IPS-NIHi11 (cell line): ENCODE measurements around the gene CELA2B.
"Not testable (repeated sequence)": the region's sequence is repeated elsewhere in the genome, so short reads cannot be mapped to it uniquely, and the experiment has no call there.

Source experiments
- DNase-seq: peaks from one replicate; pipeline ENCODE4 v3.0.0; 2012; ENCODE audit warnings: mixed read lengths, low spot score

CELA2B gene

GRCh38 chr1:15469361-15469760 lies 6.5 kb upstream of the CELA2B start:
- DNase-seq = no peak

GRCh38 chr1:15469821-15470448 lies 6.0 kb upstream of the CELA2B start:
- DNase-seq = not testable (repeated sequence)

- not testable (repeated sequence) for DNase-seq
Observed at GRCh38 chr1:15471067-15471466, 4.8 kb upstream of the CELA2B start.

- not testable (repeated sequence) for DNase-seq
Observed at GRCh38 chr1:15471723-15472122, 4.2 kb upstream of the CELA2B start.

- DNase-seq = peak; percentile 36
Observed at GRCh38 chr1:15472587-15472986, 3.3 kb upstream of the CELA2B start.

GRCh38 chr1:15476927-15477326 lies 1.0 kb downstream of the CELA2B start:
- peak; percentile 34 for DNase-seq

- no peak for DNase-seq
Observed at GRCh38 chr1:15477646-15478212, 1.8 kb downstream of the CELA2B start.

- no peak for DNase-seq
Observed at GRCh38 chr1:15479654-15480347, 3.9 kb downstream of the CELA2B start.

- not testable (repeated sequence) for DNase-seq
Observed at GRCh38 chr1:15482455-15482854, 6.6 kb downstream of the CELA2B start.

GRCh38 chr1:15482983-15483543 lies 7.2 kb downstream of the CELA2B start:
- not testable (repeated sequence) for DNase-seq

- DNase-seq = no peak
Observed at GRCh38 chr1:15483971-15484370, 8.1 kb downstream of the CELA2B start.

- not testable (repeated sequence) for DNase-seq
Observed at GRCh38 chr1:15484443-15484842, 8.5 kb downstream of the CELA2B start.

- no peak for DNase-seq
Observed at GRCh38 chr1:15485636-15486035, 9.7 kb downstream of the CELA2B start.

- not testable (repeated sequence) for DNase-seq
Observed at GRCh38 chr1:15486844-15487610, 11.1 kb downstream of the CELA2B start.

GRCh38 chr1:15488371-15488770 lies 12.5 kb downstream of the CELA2B start:
- no peak for DNase-seq

- no peak for DNase-seq
Observed at GRCh38 chr1:15489052-15489736, 13.3 kb downstream of the CELA2B start.

GRCh38 chr1:15491010-15491409 lies 15.1 kb downstream of the CELA2B start:
- DNase-seq = not testable (repeated sequence)

GRCh38 chr1:15492596-15492995 lies 16.7 kb downstream of the CELA2B start:
- no peak for DNase-seq

GRCh38 chr1:15493869-15494390 lies 18.0 kb downstream of the CELA2B start:
- DNase-seq = no peak

- DNase-seq = no peak
Observed at GRCh38 chr1:15500184-15501178, 24.6 kb downstream of the CELA2B start.
